Gastroesophageal sphincter (tissue), 3 donors: ENCODE measurements around the gene ENTHD1.

ENCODE experiments used
- POLR2A ChIP-seq, 2 donors: fragments of 450-650 bp; IDR thresholded peaks; one replicate each; pipeline ENCODE4 v1.6.1; 2017; ENCODE audit warnings: antibody characterized with exemption in 2 of 2, mild to moderate bottlenecking in 2 of 2, moderate library complexity in 1 of 2
- TF ChIP-seq, protein P1 (sequence below), 4 experiments: fragments of 200-600 bp in 2 of 4; fragments of 450-650 bp in 2 of 4; sonication (generic) in 1 of 4; IDR thresholded peaks; one replicate each; pipeline ENCODE4 v1.5.1; 2017 to 2019; ENCODE audit warnings: antibody characterized with exemption in 4 of 4, mild to moderate bottlenecking in 2 of 4, moderate library complexity in 2 of 4

DNA sequence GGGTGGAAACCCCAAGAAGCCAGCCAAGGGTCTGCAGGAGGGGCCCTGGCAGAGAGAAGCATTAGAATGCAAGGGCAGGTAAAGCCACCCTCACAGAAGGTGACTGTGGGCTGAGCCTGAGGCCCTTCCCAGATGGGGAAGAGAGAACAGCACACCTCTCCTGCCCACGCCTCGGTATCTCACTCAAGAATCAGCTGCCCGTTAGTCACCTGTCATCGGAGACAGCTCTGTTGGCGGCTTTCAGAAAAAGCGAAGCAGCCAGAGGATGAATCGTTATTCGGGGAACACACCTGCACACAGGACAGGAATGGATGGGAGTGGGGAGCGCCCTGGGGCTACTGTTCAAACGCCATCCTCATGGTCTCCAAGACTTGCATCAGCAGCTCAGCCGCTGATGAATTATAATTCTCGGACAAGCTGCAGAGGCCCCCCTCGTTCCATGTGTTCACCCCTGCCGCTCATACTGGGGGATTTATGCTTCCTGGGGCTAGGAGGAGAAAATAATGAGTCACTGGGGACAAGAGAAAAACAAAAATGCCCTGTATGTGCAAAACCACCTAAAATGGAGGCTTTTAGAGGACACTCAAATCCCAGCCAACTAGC, 45.0 kb upstream of the ENTHD1 start:
- TF ChIP-seq, protein P1, sequence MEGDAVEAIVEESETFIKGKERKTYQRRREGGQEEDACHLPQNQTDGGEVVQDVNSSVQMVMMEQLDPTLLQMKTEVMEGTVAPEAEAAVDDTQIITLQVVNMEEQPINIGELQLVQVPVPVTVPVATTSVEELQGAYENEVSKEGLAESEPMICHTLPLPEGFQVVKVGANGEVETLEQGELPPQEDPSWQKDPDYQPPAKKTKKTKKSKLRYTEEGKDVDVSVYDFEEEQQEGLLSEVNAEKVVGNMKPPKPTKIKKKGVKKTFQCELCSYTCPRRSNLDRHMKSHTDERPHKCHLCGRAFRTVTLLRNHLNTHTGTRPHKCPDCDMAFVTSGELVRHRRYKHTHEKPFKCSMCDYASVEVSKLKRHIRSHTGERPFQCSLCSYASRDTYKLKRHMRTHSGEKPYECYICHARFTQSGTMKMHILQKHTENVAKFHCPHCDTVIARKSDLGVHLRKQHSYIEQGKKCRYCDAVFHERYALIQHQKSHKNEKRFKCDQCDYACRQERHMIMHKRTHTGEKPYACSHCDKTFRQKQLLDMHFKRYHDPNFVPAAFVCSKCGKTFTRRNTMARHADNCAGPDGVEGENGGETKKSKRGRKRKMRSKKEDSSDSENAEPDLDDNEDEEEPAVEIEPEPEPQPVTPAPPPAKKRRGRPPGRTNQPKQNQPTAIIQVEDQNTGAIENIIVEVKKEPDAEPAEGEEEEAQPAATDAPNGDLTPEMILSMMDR (IDR thresholded peaks at IDR 0.05) = no peak
- no peak for TF ChIP-seq POLR2A (IDR thresholded peaks at IDR 0.05)
